ENCODE data around the gene VWA3B.

Gene VWA3B

GRCh38 chr2:98293030-98293429 is 206.1 kb downstream of the VWA3B start:
- H3K4me3 ChIP-seq (ENCODE audit: control insufficient read depth, low read depth, low read length), result no peak overlapping the region
- no peak for DNase-seq (ENCODE audit: low read depth)
- TF ChIP-seq CTCF (conservative IDR thresholded peaks at IDR 0.05; ENCODE audit: control insufficient read depth, insufficient read depth, low read depth, low read length), result no peak

- TF ChIP-seq CTCF (conservative IDR thresholded peaks at IDR 0.05; ENCODE audit: control insufficient read depth, insufficient read depth, low read depth, low read length), result no peak
- no peak for DNase-seq (ENCODE audit: low read depth)
- H3K4me3 ChIP-seq (ENCODE audit: control insufficient read depth, low read depth, low read length), result no peak overlapping the region
Measured at GRCh38 chr2:98293931-98294687, 207.1 kb downstream of the VWA3B start.

DNA sequence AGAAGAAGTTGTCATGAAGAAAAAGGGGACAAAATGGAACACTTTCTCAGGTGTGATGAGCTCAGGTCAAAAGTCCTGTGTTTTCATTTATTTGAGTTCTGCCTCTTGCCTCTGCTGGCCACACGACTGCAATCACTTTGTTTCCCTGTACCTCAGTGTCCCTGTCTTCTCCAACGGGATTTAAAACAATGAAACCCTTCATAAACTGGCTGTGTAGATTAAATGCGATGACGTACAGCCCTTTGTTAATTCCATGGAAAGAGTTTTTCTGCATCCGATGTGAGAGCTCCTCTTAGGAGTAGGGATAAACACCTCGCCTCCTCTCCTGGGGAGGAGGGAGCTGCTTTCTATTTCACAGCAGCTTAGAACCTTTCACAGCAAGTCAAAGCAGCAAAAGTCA is 207.7 kb downstream of the VWA3B start:
- TF ChIP-seq CTCF (conservative IDR thresholded peaks at IDR 0.05; ENCODE audit: control insufficient read depth, insufficient read depth, low read depth, low read length), result no peak
- no peak for DNase-seq (ENCODE audit: low read depth)
- H3K4me3 ChIP-seq (ENCODE audit: control insufficient read depth, low read depth, low read length), result no peak overlapping the region

DNA sequence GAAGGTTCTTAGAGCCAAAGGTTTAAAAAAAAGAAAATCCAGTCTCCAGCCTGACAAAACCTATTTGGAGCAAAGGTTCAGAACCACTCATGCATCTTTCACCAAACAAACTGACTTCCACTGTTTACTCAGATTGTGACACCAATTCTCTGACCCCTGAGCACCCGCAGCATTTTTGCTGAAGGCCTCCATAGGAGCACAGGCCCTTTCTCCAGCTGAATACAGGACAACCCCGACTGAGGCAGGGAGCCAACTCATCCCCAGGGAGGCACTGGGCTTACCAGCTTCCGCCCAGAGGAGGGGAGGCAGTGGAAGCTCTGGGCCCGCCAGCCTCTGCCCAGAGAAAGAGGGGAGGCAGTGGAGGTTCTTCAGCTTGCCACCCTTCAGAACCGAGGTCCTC is 208.3 kb downstream of the VWA3B start:
- DNase-seq (ENCODE audit: low read depth), result no peak
- no peak overlapping the region for H3K4me3 ChIP-seq (ENCODE audit: control insufficient read depth, low read depth, low read length)
- TF ChIP-seq CTCF (conservative IDR thresholded peaks at IDR 0.05; ENCODE audit: control insufficient read depth, insufficient read depth, low read depth, low read length), result no peak

GRCh38 chr2:98295721-98296414 is 208.9 kb downstream of the VWA3B start:
- DNase-seq (ENCODE audit: low read depth), result no peak
- H3K4me3 ChIP-seq (ENCODE audit: control insufficient read depth, low read depth, low read length), result no peak overlapping the region
- TF ChIP-seq CTCF (conservative IDR thresholded peaks at IDR 0.05; ENCODE audit: control insufficient read depth, insufficient read depth, low read depth, low read length), result no peak

DNA sequence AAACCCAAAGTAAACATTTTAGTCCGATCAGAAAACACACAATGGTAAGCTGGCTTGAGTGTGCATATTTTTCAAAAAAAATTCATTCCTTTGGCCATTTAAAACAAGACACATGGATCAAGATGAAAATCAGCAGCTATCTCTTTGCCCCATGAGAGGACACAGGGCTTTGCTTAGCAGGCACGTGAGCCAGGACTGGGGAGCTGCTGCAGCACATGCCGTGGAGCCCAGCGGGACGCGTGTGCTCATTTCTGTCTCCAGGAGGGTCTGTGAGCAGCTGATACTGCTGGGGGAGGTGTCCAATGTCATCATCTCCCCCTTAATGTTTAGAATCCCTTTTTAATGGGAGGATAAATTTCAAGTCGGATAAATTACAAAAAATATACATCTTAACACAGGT is 209.5 kb downstream of the VWA3B start:
- no peak for TF ChIP-seq CTCF (conservative IDR thresholded peaks at IDR 0.05; ENCODE audit: control insufficient read depth, insufficient read depth, low read depth, low read length)
- no peak for DNase-seq (ENCODE audit: low read depth)
- no peak overlapping the region for H3K4me3 ChIP-seq (ENCODE audit: control insufficient read depth, low read depth, low read length)
